Spleen (tissue), 7 donors: Measurements from ENCODE around the gene CCNL2.

Source experiments
- POLR2AphosphoS5 ChIP-seq, 3 donors: sonication (generic); formaldehyde crosslinking; IDR thresholded peaks; one replicate each; pipeline ENCODE4 v1.5.1; 2017; ENCODE audit warnings: antibody characterized with exemption in 3 of 3
- TF ChIP-seq, protein P1 (sequence below), 11 experiments: fragments of 200-600 bp in 7 of 11; fragments of 450-650 bp in 4 of 11; sonication (generic) in 4 of 11; IDR thresholded peaks in 8 of 11; conservative IDR thresholded peaks in 3 of 11; 1 replicate in 7 of 11; 2 replicates in 4 of 11; pipeline versions ENCODE4 v1.4.0 to v1.8.0; 2016 to 2021; ENCODE audit warnings: antibody characterized with exemption in 11 of 11, inconsistent platforms in 4 of 11, mild to moderate bottlenecking in 1 of 11
- donor health status: DM: no; HTN: no; CAD: no; lungs with moderate emphysema.
- donor health status: DM: no; HTN: no; CAD: no.
- donor health status: DM: no; HTN: no; CAD: no.

DNA sequence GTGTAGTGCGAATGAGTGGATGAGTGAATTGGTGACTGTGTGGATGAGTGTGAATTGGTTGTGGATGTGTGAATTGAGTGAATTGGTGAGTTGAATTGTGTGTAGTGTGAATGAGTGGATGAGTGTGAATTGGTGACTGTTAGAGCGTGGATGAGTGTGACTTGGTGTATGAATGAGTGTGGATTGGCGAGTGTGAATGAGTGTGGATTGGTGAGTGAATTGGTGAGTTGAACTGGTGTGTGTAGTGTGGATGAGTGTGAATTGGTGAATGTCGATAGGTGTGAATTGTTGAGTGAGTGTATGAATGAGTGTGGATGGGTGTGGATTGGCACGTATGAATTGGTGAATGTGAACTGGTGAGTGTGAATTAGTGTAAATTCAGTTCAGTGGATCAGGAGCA lies 31.8 kb downstream of the CCNL2 start:
- TF ChIP-seq, protein P1, sequence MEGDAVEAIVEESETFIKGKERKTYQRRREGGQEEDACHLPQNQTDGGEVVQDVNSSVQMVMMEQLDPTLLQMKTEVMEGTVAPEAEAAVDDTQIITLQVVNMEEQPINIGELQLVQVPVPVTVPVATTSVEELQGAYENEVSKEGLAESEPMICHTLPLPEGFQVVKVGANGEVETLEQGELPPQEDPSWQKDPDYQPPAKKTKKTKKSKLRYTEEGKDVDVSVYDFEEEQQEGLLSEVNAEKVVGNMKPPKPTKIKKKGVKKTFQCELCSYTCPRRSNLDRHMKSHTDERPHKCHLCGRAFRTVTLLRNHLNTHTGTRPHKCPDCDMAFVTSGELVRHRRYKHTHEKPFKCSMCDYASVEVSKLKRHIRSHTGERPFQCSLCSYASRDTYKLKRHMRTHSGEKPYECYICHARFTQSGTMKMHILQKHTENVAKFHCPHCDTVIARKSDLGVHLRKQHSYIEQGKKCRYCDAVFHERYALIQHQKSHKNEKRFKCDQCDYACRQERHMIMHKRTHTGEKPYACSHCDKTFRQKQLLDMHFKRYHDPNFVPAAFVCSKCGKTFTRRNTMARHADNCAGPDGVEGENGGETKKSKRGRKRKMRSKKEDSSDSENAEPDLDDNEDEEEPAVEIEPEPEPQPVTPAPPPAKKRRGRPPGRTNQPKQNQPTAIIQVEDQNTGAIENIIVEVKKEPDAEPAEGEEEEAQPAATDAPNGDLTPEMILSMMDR (IDR thresholded peaks at IDR 0.05 in 8 of 11, conservative IDR thresholded peaks at IDR 0.05 in 3 of 11) = no peak
- TF ChIP-seq POLR2AphosphoS5 (IDR thresholded peaks at IDR 0.05) = no peak
